ENCODE measurements around the gene AKAP6.

- no peak for TF ChIP-seq EP300 (IDR thresholded peaks at IDR 0.05; ENCODE audit: borderline replicate concordance in 1 of 2, low read depth in 2 of 2, low read length in 2 of 2)
- TF ChIP-seq CTCF (IDR thresholded peaks at IDR 0.05; ENCODE audit: control extremely low read depth in 1 of 3, insufficient read depth in 1 of 3, low read depth in 1 of 3, low read length in 3 of 3): no peak
- TF ChIP-seq HDAC6 (IDR thresholded peaks at IDR 0.05; ENCODE audit: low read depth, low read length): no peak
- no peak for TF ChIP-seq BACH1 (IDR thresholded peaks at IDR 0.05; ENCODE audit: low read length)
- TF ChIP-seq SP4 (IDR thresholded peaks at IDR 0.05; ENCODE audit: low read length): no peak
- TF ChIP-seq GABPA (IDR thresholded peaks at IDR 0.05; ENCODE audit: borderline replicate concordance, insufficient read depth, low read length): no peak
These were observed 319.3 kb downstream of the AKAP6 start for GRCh38 chr14:32648434-32648833.
